ENCODE measurements around the gene WFDC5. TPM values are rescaled to one million over a fixed set of nuclear protein-coding genes. Genes with fewer than 3 reads are reported as not detected.

Gene WFDC5, protein sequence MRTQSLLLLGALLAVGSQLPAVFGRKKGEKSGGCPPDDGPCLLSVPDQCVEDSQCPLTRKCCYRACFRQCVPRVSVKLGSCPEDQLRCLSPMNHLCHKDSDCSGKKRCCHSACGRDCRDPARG
- not detected in 2 replicates for total RNA-seq (2011; cell fraction: chromatin; rRNA removed; ENCODE audit: low replicate concordance)
- not detected in 2 replicates for total RNA-seq (2011; cell fraction: nucleolus; rRNA removed)
- not detected in 2 replicates for total RNA-seq (2011; cell fraction: nucleoplasm; rRNA removed)
- total RNA-seq (2014; rRNA removed) (not detected in 2 replicates), total RNA-seq (2014; rRNA removed; fragmentation: Illumina TruSeq; extraction: Trizol) (not detected in 2 replicates), total RNA-seq (2015; rRNA removed; fragmentation: Illumina TruSeq; extraction: Trizol) (not detected in 2 replicates), total RNA-seq (2021) (not detected in 2 replicates), polyA plus RNA-seq (2011; rRNA removed) (not detected in 2 replicates), polyA plus RNA-seq (2014; fragmentation: Illumina TruSeq; extraction: Trizol) (not detected in 2 replicates), polyA plus RNA-seq (2014; fragmentation: Nextera tagmentation; extraction: Ambion mirVana) (not detected), polyA plus RNA-seq (2014; rRNA removed) (not detected in 2 replicates), polyA minus RNA-seq (2011; rRNA and poly(A)+ RNA removed) (not detected in 2 replicates), Bru-seq, nascent RNA (not detected), BruChase-seq, experiment 1, labeled RNA remaining after a 2-hour chase (not detected), BruChase-seq, experiment 2, labeled RNA remaining after a 6-hour chase (not detected)
- polyA plus RNA-seq (2011; cell fraction: cytosol; rRNA removed), result not detected in 2 replicates
- not detected in 2 replicates for polyA plus RNA-seq (2011; cell fraction: nucleus; rRNA removed)
- not detected in 2 replicates for polyA plus RNA-seq (2012)
- not detected in 2 replicates for polyA minus RNA-seq (2011; cell fraction: cytosol; rRNA and poly(A)+ RNA removed)
- not detected in 2 replicates for polyA minus RNA-seq (2011; cell fraction: nucleus; rRNA and poly(A)+ RNA removed)
- long read RNA-seq, experiment 1, result 0 reads
- long read RNA-seq, experiment 2, result 0 reads
- long read RNA-seq, experiment 3, result 0 reads

DNA sequence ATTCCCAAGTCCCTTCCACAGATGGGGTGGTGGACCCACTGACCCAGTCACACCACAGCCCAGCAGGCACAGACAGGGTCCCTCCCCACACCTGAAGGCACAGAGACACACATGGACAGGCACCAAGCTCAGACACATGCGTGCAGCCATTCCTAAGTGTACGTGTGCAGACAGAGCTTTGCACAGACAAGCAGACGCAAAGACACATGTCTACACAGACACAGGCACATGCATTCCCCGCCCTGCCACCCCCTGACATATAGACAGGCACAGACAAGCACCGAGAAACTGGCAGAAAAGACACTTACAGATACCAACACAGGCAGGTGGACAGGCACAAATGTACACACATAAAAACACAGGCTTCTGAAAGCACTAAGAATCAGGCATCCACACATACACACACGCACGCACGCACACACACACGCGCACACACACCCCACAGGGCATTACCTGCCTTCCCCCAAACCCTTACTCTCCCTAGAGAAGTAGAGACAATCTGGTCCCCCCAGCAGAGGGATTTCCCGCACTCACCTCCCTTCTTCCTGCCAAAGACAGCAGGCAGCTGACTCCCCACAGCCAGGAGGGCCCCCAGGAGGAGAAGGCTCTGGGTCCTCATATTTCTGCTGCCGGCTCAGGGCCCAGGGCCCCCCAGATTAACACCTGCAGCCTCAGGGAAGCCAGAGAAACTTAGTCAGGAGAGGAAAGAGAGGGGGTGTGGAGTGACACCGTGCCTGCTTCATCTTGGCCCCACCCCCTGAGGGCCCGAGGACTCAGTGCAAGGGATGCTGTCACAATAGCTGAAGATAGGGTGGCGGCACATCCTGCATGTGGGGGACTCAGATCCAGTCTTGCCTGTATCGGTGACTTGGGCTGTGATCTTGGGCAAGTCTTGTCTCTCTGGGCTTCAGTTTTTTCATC is at the start of gene WFDC5:
Gene WFDC5 (minus strand): TSS at position 710 of the 921 bp plus-strand sequence. CDS start 91 bp downstream, at position 619.
- Histone ChIP-seq H3K9ac (ENCODE audit: insufficient read depth in 1 of 2, low read depth in 2 of 2, low read length in 2 of 2) (no peak within 1 kb of the TSS), H3K4me2 (ENCODE audit: insufficient read depth, low read length) (no peak within 1 kb of the TSS), H3K27me3 (ENCODE audit: control insufficient read depth in 2 of 2, insufficient read depth in 2 of 2, low read length in 2 of 2) (peaks cover 5 to 44% of the 10 kb centered on the region in 2 experiments), H2AFZ (ENCODE audit: low read depth, low read length) (no peak within 1 kb of the TSS), H3K9me1 (ENCODE audit: control insufficient read depth, insufficient read depth, low read length) (no peaks in the 10 kb centered on the region), H3K36me3 (ENCODE audit: control insufficient read depth, insufficient read depth, low read length) (no peaks in the 10 kb centered on the region), H3K4me3 (no peak within 1 kb of the TSS), H4K20me1 (replicated peaks; ENCODE audit: control insufficient read depth, insufficient read depth, low read length) (no peaks in the 10 kb centered on the region), H3K9me3 (replicated peaks; ENCODE audit: control insufficient read depth, insufficient read depth, low read depth, low read length) (no peaks in the 10 kb centered on the region), H3K79me2 (ENCODE audit: control insufficient read depth, insufficient read depth, low read length) (no peaks in the 10 kb centered on the region), H3K4me1 (replicated peaks in 1 of 2; ENCODE audit: control insufficient read depth in 2 of 2, insufficient read depth in 2 of 2, low read length in 2 of 2) (peaks cover 0 to 3% of the 10 kb centered on the region in 2 experiments; a peak in 1 of 5 replicates), H3K27ac (ENCODE audit: extremely low read depth, low read depth, low read length) (no peak within 1 kb of the TSS)
- under 1% methylated on average over 16 of the region's 16 CpGs for WGBS (ENCODE audit: insufficient coverage, low coverage, missing lambda C conversion rate)
- DNase-seq (ENCODE audit: extremely low read depth in 1 of 4, low spot score in 3 of 4), result peak in 1 of 4 experiments; percentile 10
- POLR2A ChIA-PET, result interaction anchor here (0.7 to 1.3 kb wide), 2 partner anchors 10 to 25 kb away, joined by 3 to 6 read pairs; partner anchors contain the start of gene WFDC12
- ATAC-seq, result peak; percentile 54
- no TSS peak for BruUV-seq (replicated peaks)
- intact Hi-C loops (cut with micrococcal nuclease), result loop anchor here (5.0 kb wide), 2 partner anchors 72 to 102 kb away; no protein-coding TSS in a partner anchor
- CTCF ChIA-PET (ENCODE audit: low intra/inter-chr PET ratio), result no interaction called here
- FAIRE-seq, result no peak
- in situ Hi-C loops (cut with MboI), result no loop called here
- no peak for TF ChIP-seq LEF1 (IDR thresholded peaks at IDR 0.05)
- no peak for TF ChIP-seq SMARCA4 (IDR thresholded peaks at IDR 0.05)
- TF ChIP-seq, protein P1, sequence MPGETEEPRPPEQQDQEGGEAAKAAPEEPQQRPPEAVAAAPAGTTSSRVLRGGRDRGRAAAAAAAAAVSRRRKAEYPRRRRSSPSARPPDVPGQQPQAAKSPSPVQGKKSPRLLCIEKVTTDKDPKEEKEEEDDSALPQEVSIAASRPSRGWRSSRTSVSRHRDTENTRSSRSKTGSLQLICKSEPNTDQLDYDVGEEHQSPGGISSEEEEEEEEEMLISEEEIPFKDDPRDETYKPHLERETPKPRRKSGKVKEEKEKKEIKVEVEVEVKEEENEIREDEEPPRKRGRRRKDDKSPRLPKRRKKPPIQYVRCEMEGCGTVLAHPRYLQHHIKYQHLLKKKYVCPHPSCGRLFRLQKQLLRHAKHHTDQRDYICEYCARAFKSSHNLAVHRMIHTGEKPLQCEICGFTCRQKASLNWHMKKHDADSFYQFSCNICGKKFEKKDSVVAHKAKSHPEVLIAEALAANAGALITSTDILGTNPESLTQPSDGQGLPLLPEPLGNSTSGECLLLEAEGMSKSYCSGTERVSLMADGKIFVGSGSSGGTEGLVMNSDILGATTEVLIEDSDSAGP (CRISPR knock-in tag; IDR thresholded peaks at IDR 0.05), result no peak
- no peak for TF ChIP-seq ESRRA (IDR thresholded peaks at IDR 0.05; ENCODE audit: borderline replicate concordance, low read depth)
- TF ChIP-seq TCF3 (CRISPR knock-in tag; IDR thresholded peaks at IDR 0.05), result no peak
- no peak for TF ChIP-seq MYNN (IDR thresholded peaks at IDR 0.05)
- TF ChIP-seq MYNN (CRISPR knock-in tag; IDR thresholded peaks at IDR 0.05), result no peak
- no peak for TF ChIP-seq PCBP2 (IDR thresholded peaks at IDR 0.05; ENCODE audit: low read depth, low read length, poor library complexity, severe bottlenecking)
- TF ChIP-seq HNRNPK (IDR thresholded peaks at IDR 0.05; ENCODE audit: low read depth, low read length, poor library complexity, severe bottlenecking), result no peak
- TF ChIP-seq NFRKB (IDR thresholded peaks at IDR 0.05; ENCODE audit: low read depth), result no peak
- no peak for TF ChIP-seq CHD1 (IDR thresholded peaks at IDR 0.05; ENCODE audit: low read length)
- TF ChIP-seq TFAM (CRISPR knock-in tag; conservative IDR thresholded peaks at IDR 0.05), result no peak
- TF ChIP-seq MXD1 (CRISPR knock-in tag; IDR thresholded peaks at IDR 0.05; ENCODE audit: borderline replicate concordance, poor library complexity, severe bottlenecking), result no peak
- no peak for TF ChIP-seq ARID2 (IDR thresholded peaks at IDR 0.05)
- TF ChIP-seq FUS (optimal IDR thresholded peaks at IDR 0.05; ENCODE audit: low read depth, low read length), result no peak
- TF ChIP-seq DLX4 (CRISPR knock-in tag; IDR thresholded peaks at IDR 0.05), result no peak

Measured in K562 (cell line).